GM18502 (cell line): ENCODE measurements around the gene TBC1D5.
"Not testable (repeated sequence)": the region's sequence is repeated elsewhere in the genome, so short reads cannot be mapped to it uniquely, and the experiment has no call there.

Experiments
- ATAC-seq: cut with Tn5 transposase; IDR thresholded peaks from one replicate; pipeline ENCODE4 v1.9.1; 2021; ENCODE audit warnings: mild to moderate bottlenecking; ENCODE audit not compliant: unreplicated experiment, poor library complexity

TBC1D5 gene

GRCh38 chr3:17501745-17502144 lies 240.7 kb downstream of the TBC1D5 start:
- no peak for ATAC-seq

DNA sequence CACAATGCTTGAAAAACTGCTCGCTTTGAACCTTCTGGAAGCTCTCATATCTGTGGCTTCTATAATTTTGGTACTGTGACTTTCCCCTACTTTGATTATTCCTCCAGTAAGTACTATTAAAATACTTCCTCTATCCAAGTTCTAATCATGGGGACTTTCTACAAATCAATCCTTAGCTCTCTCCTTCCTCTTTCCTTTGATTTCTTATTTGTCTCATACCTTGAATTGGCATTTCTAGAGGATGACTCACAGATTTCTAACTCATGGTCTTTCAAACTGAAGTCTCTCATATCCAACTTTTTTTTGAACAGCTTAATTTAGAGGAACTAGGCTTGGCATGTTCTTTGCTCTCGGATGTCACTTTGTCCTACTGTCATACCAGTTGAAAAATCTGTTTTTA lies 241.8 kb downstream of the TBC1D5 start:
- ATAC-seq = no peak

GRCh38 chr3:17494117-17494809 lies 248.2 kb downstream of the TBC1D5 start:
- ATAC-seq = no peak

- ATAC-seq = no peak
Observed at GRCh38 chr3:17491601-17492000, 250.8 kb downstream of the TBC1D5 start.

DNA sequence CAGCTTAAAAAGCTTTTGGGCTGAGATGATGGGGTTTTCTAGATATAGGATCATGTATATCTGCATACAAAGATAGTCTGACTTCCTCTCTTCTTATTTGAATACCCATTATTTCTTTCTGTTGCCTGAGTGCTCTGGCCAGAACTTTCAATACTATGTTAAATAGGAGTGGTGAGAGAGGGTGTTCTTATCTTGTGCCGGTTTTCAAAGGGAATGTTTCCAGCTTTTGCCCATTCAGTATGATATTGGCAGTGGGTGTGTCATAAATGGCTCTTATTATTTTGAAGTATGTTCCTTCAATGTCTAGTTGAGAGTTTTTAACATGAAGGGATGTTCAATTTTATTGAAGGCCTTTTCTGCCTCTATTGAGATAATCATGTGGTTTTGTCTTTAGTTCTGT lies 251.2 kb downstream of the TBC1D5 start:
- not testable (repeated sequence) for ATAC-seq

GRCh38 chr3:17489139-17489538 lies 253.3 kb downstream of the TBC1D5 start:
- no peak for ATAC-seq

DNA sequence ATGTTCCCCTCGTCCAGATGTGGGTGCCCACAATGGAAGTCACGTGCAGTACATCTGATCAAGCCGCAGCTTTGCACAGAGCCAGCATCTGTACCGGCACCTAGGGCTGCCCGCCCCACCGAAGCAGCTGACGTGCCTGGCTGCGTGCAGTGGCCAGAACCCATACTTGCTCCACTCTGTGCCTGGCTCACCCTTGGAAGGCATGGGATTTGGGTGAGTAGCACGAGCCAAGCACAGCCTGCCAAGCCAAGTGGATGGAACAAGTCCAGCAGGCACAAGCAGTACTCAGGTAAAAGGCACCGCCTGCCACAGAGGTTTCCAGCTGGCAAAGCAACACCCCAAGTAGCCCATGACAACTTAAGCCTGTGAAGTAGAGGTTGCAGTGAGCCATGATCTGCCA lies 261.3 kb downstream of the TBC1D5 start:
- no peak for ATAC-seq

- no peak for ATAC-seq
Observed at GRCh38 chr3:17479681-17480405, 262.6 kb downstream of the TBC1D5 start.

- no peak for ATAC-seq
Observed at GRCh38 chr3:17478673-17479072, 263.8 kb downstream of the TBC1D5 start.

GRCh38 chr3:17473761-17474160 lies 268.7 kb downstream of the TBC1D5 start:
- no peak for ATAC-seq

DNA sequence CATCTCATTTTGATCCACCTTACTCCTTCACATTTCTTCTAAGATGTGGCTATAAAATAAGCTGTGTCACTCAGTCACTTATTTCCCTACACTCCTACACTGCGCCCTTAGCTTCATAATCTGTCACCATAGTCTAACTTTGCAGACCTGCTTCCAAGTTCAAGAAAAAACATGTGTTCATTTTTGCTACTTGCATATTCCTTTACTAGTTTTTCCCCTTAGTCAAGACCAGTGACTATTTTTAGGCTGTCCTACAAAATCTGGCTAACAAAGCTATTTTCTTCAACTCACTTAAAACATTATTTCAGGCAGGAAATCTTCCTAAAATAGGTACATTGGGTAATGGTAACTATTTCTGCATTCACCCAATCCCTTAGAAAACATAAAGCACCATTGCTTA lies 272.5 kb downstream of the TBC1D5 start:
- ATAC-seq = no peak

GRCh38 chr3:17469520-17469919 lies 272.9 kb downstream of the TBC1D5 start:
- ATAC-seq = no peak

DNA sequence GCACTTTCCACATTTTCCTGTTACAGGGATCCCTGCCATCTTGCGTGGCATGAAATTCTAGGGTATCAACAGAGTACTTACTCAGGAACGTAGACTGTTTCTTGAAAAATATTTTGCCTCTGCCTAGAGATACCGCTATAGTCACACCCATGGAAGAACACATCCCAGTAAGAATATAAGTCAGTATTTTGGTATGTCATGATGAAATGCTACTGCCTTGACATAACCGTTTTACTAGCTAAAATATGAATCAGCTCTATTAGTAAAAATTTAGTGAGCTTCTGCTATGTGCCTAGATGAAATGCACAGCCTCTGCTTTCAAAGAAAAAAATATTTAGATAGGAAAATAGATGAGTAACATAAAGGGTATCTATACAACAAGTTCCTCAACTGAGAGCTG lies 276.4 kb downstream of the TBC1D5 start:
- no peak for ATAC-seq

DNA sequence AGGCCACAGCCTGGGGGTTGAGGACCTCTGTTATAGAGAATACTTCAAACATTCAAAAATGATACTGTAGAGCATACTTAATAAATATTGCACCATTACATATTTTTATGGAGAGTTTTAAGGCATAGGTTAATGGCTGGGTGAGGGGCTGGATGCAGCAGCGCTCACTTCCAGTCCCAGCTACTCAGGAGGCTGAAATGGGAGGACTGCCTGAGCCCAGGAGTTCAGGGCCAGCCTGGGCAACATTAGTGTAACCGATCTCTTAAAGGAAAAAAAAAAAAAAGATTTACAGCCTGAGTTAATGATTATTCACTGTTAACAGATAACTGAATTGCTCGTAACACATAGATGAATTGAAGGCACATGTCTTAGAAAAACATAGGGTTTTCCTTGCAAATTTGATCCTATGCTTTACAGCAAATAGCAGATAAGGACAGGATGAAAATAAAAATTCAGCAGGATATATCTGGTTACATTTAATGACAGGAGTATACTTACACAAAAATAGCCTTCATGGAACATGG lies 282.9 kb downstream of the TBC1D5 start:
- no peak for ATAC-seq

DNA sequence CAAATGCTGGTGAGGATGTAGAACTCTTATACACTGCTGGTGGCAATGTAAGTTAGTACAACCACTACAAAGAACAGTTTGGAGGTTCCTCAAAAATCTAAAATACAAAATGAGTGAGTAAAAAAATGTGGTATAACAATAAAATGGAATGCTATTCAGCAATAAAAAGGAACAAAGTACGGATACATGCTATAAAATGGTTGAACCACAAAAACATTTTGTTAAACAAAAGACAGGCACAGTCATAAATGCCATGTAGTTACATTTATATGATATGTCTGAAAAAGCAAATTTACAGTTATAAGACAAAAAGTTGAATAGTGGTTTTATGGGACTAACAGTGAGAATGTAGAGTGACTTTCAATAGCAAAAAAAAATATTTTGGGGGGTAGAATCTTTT lies 285.8 kb downstream of the TBC1D5 start:
- no peak for ATAC-seq

- no peak for ATAC-seq
Observed at GRCh38 chr3:17456046-17456445, 286.4 kb downstream of the TBC1D5 start.

DNA sequence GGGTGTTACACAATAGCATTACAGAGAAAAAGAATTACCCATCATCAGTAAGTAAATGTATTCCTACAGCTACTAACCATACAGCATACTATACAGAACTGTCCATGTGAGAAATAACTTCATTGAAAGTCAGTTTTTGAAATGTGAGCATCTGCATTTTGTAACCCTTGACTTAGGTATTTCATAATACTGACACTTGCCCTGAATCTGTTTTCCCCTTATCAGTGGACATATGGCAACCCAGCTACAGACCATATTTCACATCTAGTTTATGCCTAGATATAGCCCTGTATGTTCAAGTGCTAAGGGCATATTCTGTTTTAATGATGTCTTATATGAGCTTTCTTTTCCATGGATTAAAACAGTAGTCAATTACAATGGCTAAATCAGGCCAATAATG lies 297.6 kb downstream of the TBC1D5 start:
- ATAC-seq = no peak

GRCh38 chr3:17443142-17443541 lies 299.3 kb downstream of the TBC1D5 start:
- no peak for ATAC-seq

- no peak for ATAC-seq
Observed at GRCh38 chr3:17442332-17443049, 299.9 kb downstream of the TBC1D5 start.

- no peak for ATAC-seq
Observed at GRCh38 chr3:17433876-17434275, 308.6 kb downstream of the TBC1D5 start.

DNA sequence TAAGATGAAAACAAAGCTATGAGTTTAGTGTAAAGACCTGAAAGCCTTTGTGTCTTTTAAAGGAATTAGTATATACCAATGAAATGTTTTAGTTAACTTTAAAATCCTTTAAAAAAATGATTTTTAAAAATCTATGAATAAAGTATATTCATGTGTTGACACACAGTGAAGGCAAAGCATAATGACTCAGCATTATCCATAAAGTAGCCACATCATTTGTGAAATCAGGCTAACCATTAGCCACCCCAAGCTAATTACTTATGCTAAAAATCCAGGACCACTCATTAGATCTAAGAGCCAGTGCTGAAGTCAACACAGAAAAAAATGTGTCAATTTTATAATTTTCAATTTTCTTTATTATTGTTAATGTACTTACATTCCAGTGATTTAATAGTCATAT lies 310.2 kb downstream of the TBC1D5 start:
- no peak for ATAC-seq
